ENCODE measurements around the gene RGS21. TPM values are rescaled to one million over a fixed set of nuclear protein-coding genes. Genes with fewer than 3 reads are reported as not detected.

The RGS21 gene
- total RNA-seq, 1 experiment from 2014 or later = not detected

DNA sequence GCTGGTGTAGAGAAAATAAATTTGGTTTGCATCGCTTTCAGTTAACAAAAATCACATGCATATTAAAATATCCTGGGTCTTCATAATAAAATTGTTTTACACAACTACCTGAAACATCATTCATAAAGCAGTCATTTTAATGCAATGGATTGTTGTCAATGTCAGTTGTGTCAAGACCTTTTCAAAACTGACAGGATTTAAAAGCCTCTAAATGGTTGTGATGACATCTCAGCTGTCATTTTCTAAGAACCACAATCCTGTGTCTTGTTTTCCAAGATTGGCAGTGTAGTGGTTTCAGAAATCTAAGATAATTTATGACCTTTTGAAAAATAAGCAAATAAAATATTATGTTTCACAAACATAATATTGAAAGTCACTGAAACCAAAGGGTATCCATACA is 42.0 kb downstream of the RGS21 start:
- intact Hi-C loops (cut with micrococcal nuclease) = no loop called here
- Histone ChIP-seq H3K4me2 (ENCODE audit: low read length) (no peak overlapping the region), H3K27ac (ENCODE audit: low read depth, low read length) (no peak overlapping the region), H3K9ac (ENCODE audit: low read length) (no peak overlapping the region), H3K79me2 (ENCODE audit: insufficient read depth, low read length) (no peaks in the 10 kb centered on the region), H3K27me3 (ENCODE audit: insufficient read depth, low read length) (no peaks in the 10 kb centered on the region), H3K36me3 (ENCODE audit: control insufficient read depth in 1 of 2, insufficient read depth in 2 of 2, low read length in 2 of 2) (no peaks in the 10 kb centered on the region), H3K4me3 (replicated peaks in 1 of 2; ENCODE audit: low read depth in 1 of 2, low read length in 2 of 2) (no peak overlapping the region), H3K9me2 (ENCODE audit: insufficient read depth) (no peaks in the 10 kb centered on the region), H4K20me1 (ENCODE audit: insufficient read depth) (no peaks in the 10 kb centered on the region), H3K9me3 (ENCODE audit: control insufficient read depth in 1 of 2, insufficient read depth in 1 of 2, low read depth in 1 of 2, low read length in 2 of 2) (no peaks in the 10 kb centered on the region), H2AFZ (ENCODE audit: low read depth, low read length, poor library complexity, severe bottlenecking) (no peak overlapping the region), H3K4me1 (ENCODE audit: control insufficient read depth in 1 of 2, insufficient read depth in 2 of 2, low read length in 2 of 2) (no peaks in the 10 kb centered on the region)
- RAD21 ChIA-PET (ENCODE audit: low non-redundant PET in 1 of 2, low total read pairs in 2 of 2, uncharacterized antibody in 2 of 2, unreplicated experiment in 2 of 2) = no interaction called here
- CTCF ChIA-PET = no interaction called here
- no peak for ATAC-seq
- TF ChIP-seq CEBPB (IDR thresholded peaks at IDR 0.05; ENCODE audit: low read depth) = no peak
- no peak for TF ChIP-seq TCF7L2 (IDR thresholded peaks at IDR 0.05; ENCODE audit: borderline replicate concordance, extremely low read depth, insufficient read depth, insufficient read length)
- TF ChIP-seq ELF1 (IDR thresholded peaks at IDR 0.05; ENCODE audit: borderline replicate concordance, low read depth) = no peak
- POLR2A ChIA-PET = no interaction called here
- no peak for DNase-seq (ENCODE audit: low read depth, low spot score)
- no TSS peak for BruUV-seq (replicated peaks)

DNA sequence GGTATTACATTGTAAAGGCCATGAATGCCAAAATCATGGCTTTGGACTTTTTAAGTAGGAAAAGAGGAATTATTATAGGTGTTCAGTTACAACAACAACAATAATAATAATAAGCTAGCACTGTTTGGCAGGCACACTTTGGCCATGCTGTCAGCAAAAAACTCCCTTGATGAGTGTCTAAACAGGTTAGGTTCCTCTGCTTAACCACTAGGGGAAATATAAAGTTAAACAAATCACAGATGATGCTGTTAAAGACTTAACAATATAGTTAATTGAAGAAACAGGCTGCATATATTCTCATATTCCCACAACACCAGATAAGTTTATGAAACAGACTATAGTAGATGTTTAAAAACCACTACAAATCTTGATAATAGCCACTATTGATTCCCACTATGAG is 46.4 kb downstream of the RGS21 start:
- ChIA-PET POLR2A (no interaction called here), CTCF (interaction anchor here (1.0 kb wide), 1 partner anchor 9 kb away, joined by 3 read pairs; no protein-coding TSS in a partner anchor), RAD21 (ENCODE audit: low non-redundant PET in 1 of 2, low total read pairs in 2 of 2, uncharacterized antibody in 2 of 2, unreplicated experiment in 2 of 2) (no interaction called here)
- H3K9me2 ChIP-seq (ENCODE audit: insufficient read depth) = no peaks in the 10 kb centered on the region
- no peak overlapping the region for H3K4me3 ChIP-seq (replicated peaks in 1 of 2; ENCODE audit: low read depth in 1 of 2, low read length in 2 of 2)
- TF ChIP-seq SRF (IDR thresholded peaks at IDR 0.05; ENCODE audit: low read depth) = no peak
- no peak for TF ChIP-seq RAD21 (IDR thresholded peaks at IDR 0.05; ENCODE audit: low read depth)
- no peak for TF ChIP-seq YY1 (IDR thresholded peaks at IDR 0.05; ENCODE audit: extremely low read depth, insufficient replicate concordance, low read depth, low read length)
- no peak for TF ChIP-seq JUND (IDR thresholded peaks at IDR 0.05)
- TF ChIP-seq POLR2AphosphoS5 (IDR thresholded peaks at IDR 0.05; ENCODE audit: low read depth, low read length) = no peak
- TF ChIP-seq, protein P1, sequence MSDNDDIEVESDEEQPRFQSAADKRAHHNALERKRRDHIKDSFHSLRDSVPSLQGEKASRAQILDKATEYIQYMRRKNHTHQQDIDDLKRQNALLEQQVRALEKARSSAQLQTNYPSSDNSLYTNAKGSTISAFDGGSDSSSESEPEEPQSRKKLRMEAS (IDR thresholded peaks at IDR 0.05) = no peak
- no peak for TF ChIP-seq EGR1 (IDR thresholded peaks at IDR 0.05; ENCODE audit: low read depth)
- TF ChIP-seq ATF3 (IDR thresholded peaks at IDR 0.05) = no peak
- TF ChIP-seq, protein P2, sequence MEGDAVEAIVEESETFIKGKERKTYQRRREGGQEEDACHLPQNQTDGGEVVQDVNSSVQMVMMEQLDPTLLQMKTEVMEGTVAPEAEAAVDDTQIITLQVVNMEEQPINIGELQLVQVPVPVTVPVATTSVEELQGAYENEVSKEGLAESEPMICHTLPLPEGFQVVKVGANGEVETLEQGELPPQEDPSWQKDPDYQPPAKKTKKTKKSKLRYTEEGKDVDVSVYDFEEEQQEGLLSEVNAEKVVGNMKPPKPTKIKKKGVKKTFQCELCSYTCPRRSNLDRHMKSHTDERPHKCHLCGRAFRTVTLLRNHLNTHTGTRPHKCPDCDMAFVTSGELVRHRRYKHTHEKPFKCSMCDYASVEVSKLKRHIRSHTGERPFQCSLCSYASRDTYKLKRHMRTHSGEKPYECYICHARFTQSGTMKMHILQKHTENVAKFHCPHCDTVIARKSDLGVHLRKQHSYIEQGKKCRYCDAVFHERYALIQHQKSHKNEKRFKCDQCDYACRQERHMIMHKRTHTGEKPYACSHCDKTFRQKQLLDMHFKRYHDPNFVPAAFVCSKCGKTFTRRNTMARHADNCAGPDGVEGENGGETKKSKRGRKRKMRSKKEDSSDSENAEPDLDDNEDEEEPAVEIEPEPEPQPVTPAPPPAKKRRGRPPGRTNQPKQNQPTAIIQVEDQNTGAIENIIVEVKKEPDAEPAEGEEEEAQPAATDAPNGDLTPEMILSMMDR (IDR thresholded peaks at IDR 0.05 in 2 of 3, conservative IDR thresholded peaks at IDR 0.05 in 1 of 3; ENCODE audit: borderline replicate concordance in 1 of 3, insufficient read depth in 1 of 3, low read depth in 2 of 3, low read length in 2 of 3) = peak in 2 of 3 experiments; percentile 22 to 43; a peak in 3 of 6 replicates
- H4K20me1 ChIP-seq (ENCODE audit: insufficient read depth) = no peaks in the 10 kb centered on the region
- no peaks in the 10 kb centered on the region for H3K79me2 ChIP-seq (ENCODE audit: insufficient read depth, low read length)
- intact Hi-C loops (cut with micrococcal nuclease) = no loop called here
- peak; percentile 61; the same call in 1 of the 2 replicates for ATAC-seq
- H3K9me3 ChIP-seq (ENCODE audit: control insufficient read depth in 1 of 2, insufficient read depth in 1 of 2, low read depth in 1 of 2, low read length in 2 of 2) = no peaks in the 10 kb centered on the region
- DNase-seq (ENCODE audit: low read depth, low spot score) = no peak
- no peak overlapping the region for H3K27ac ChIP-seq (ENCODE audit: low read depth, low read length)
- H3K9ac ChIP-seq (ENCODE audit: low read length) = no peak overlapping the region
- no peaks in the 10 kb centered on the region for H3K27me3 ChIP-seq (ENCODE audit: insufficient read depth, low read length)
- H3K4me2 ChIP-seq (ENCODE audit: low read length) = no peak overlapping the region
- no peaks in the 10 kb centered on the region for H3K36me3 ChIP-seq (ENCODE audit: control insufficient read depth in 1 of 2, insufficient read depth in 2 of 2, low read length in 2 of 2)
- H2AFZ ChIP-seq (ENCODE audit: low read depth, low read length, poor library complexity, severe bottlenecking) = no peak overlapping the region
- no TSS peak for BruUV-seq (replicated peaks)
- no peaks in the 10 kb centered on the region for H3K4me1 ChIP-seq (ENCODE audit: control insufficient read depth in 1 of 2, insufficient read depth in 2 of 2, low read length in 2 of 2)
